H9 (cell line): ENCODE results near the gene ETV6. TPM values are rescaled to one million over a fixed set of nuclear protein-coding genes. Genes with fewer than 3 reads are reported as not detected.

Experiments used
- DNase-seq: peaks from one replicate; pipeline ENCODE4 v3.0.0-alpha.2; 2017
- H2AFZ ChIP-seq: one replicate; pipeline ENCODE4 v1.6.1; 2013; ENCODE audit warnings: mild to moderate bottlenecking, low read length, control low read depth, moderate library complexity
- H2AK5ac ChIP-seq: 2 replicates; pipeline ENCODE4 v1.6.1; 2013; ENCODE audit warnings: low read length, control low read depth, mixed read lengths; ENCODE audit not compliant: insufficient read length
- H2BK120ac ChIP-seq: one replicate; pipeline ENCODE4 v1.6.1; 2013; ENCODE audit warnings: low read depth, mild to moderate bottlenecking, low read length, control low read depth, inconsistent platforms; ENCODE audit not compliant: poor library complexity, severe bottlenecking
- H2BK12ac ChIP-seq: 2 replicates; pipeline ENCODE4 v1.6.1; 2013; ENCODE audit warnings: low read length, control low read depth, mixed read lengths, low read depth; ENCODE audit not compliant: insufficient read length
- H2BK15ac ChIP-seq: 2 replicates; pipeline ENCODE4 v1.6.1; 2013; ENCODE audit warnings: low read depth, low read length, control low read depth
- H2BK20ac ChIP-seq: one replicate; pipeline ENCODE4 v1.6.1; 2013; ENCODE audit warnings: low read depth, mild to moderate bottlenecking, low read length, control low read depth, inconsistent platforms; ENCODE audit not compliant: poor library complexity, severe bottlenecking
- H2BK5ac ChIP-seq: 2 replicates; pipeline ENCODE4 v1.6.1; 2013; ENCODE audit warnings: low read length, control low read depth, mixed read lengths; ENCODE audit not compliant: insufficient read length
- H3K14ac ChIP-seq: 2 replicates; pipeline ENCODE4 v1.6.1; 2013; ENCODE audit warnings: low read length, control low read depth; ENCODE audit not compliant: insufficient read depth
- H3K18ac ChIP-seq: 2 replicates; pipeline ENCODE4 v1.6.1; 2013; ENCODE audit warnings: low read depth, mild to moderate bottlenecking, mixed read lengths, low read length, control low read depth; ENCODE audit not compliant: insufficient read length
- H3K23ac ChIP-seq: 2 replicates; pipeline ENCODE4 v1.6.1; 2013; ENCODE audit warnings: low read length, control low read depth, mixed read lengths, low read depth; ENCODE audit not compliant: insufficient read length
- H3K23me2 ChIP-seq: 2 replicates; pipeline ENCODE4 v1.6.1; 2013; ENCODE audit warnings: low read depth, mild to moderate bottlenecking, mixed read lengths, low read length, control low read depth; ENCODE audit not compliant: insufficient read length, poor library complexity, severe bottlenecking
- H3K27ac ChIP-seq: 2 replicates; pipeline ENCODE4 v1.5.1; 2013; ENCODE audit warnings: low read length, control low read depth, mixed read lengths, low read depth; ENCODE audit not compliant: insufficient read length
- H3K27me3 ChIP-seq: 2 replicates; pipeline ENCODE4 v1.6.1; 2013; ENCODE audit warnings: low read length, control low read depth, inconsistent platforms; ENCODE audit not compliant: insufficient read depth
- H3K4ac ChIP-seq: 2 replicates; pipeline ENCODE4 v1.6.1; 2013; ENCODE audit warnings: low read depth, mild to moderate bottlenecking, control low read depth, inconsistent platforms, low read length, moderate library complexity
- H3K4me1 ChIP-seq: 2 replicates; pipeline ENCODE4 v1.6.1; 2013; ENCODE audit warnings: low read length, control low read depth, inconsistent platforms; ENCODE audit not compliant: insufficient read depth
- H3K4me2 ChIP-seq: 2 replicates; pipeline ENCODE4 v1.6.1; 2013; ENCODE audit warnings: low read length, control low read depth, mixed read lengths; ENCODE audit not compliant: insufficient read length, insufficient read depth
- H3K56ac ChIP-seq: 2 replicates; pipeline ENCODE4 v1.6.1; 2013; ENCODE audit warnings: low read depth, mild to moderate bottlenecking, mixed read lengths, low read length, control low read depth; ENCODE audit not compliant: insufficient read length
- H3K79me1 ChIP-seq: 2 replicates; pipeline ENCODE4 v1.6.1; 2013; ENCODE audit warnings: low read depth, mild to moderate bottlenecking, moderate library complexity, low read length, control low read depth, inconsistent platforms; ENCODE audit not compliant: insufficient read depth, poor library complexity, severe bottlenecking
- H3K79me2 ChIP-seq: 2 replicates; pipeline ENCODE4 v1.6.1; 2013; ENCODE audit warnings: low read length, control low read depth, inconsistent platforms; ENCODE audit not compliant: insufficient read depth
- H3K9ac ChIP-seq: 2 replicates; pipeline ENCODE4 v1.6.1; 2013; ENCODE audit warnings: low read length, control low read depth, mixed read lengths; ENCODE audit not compliant: insufficient read length; ENCODE audit errors: extremely low read depth
- H3K9me3 ChIP-seq: one replicate; pipeline ENCODE4 v1.6.1; 2013; ENCODE audit warnings: low read depth, low read length, inconsistent platforms; ENCODE audit not compliant: control insufficient read depth
- H3T11ph ChIP-seq: one replicate; pipeline ENCODE4 v1.6.1; 2013; ENCODE audit warnings: mild to moderate bottlenecking, low read length, control low read depth, inconsistent platforms
- H4K20me1 ChIP-seq: one replicate; pipeline ENCODE4 v1.6.1; 2013; ENCODE audit not compliant: control insufficient read depth, insufficient read length, insufficient read depth
- H4K5ac ChIP-seq: 2 replicates; pipeline ENCODE4 v1.6.1; 2013; ENCODE audit warnings: low read depth, mild to moderate bottlenecking, mixed read lengths, low read length, control low read depth; ENCODE audit not compliant: insufficient read length
- H4K8ac ChIP-seq: replicated peaks from 2 replicates; pipeline ENCODE4 v1.6.1; 2013; ENCODE audit warnings: low read length, control low read depth, mixed read lengths, low read depth; ENCODE audit not compliant: insufficient read length
- H4K91ac ChIP-seq: 2 replicates; pipeline ENCODE4 v1.6.1; 2013; ENCODE audit warnings: low read depth, mild to moderate bottlenecking, moderate library complexity, mixed read lengths, low read length, control low read depth; ENCODE audit not compliant: insufficient read length
- H3K27ac Mint-ChIP-seq, 3 experiments: 2 replicates in 2 of 3; 3 replicates in 1 of 3; pipeline ENCODE4 v1.8.0; 2020 to 2021; ENCODE audit warnings: mixed read lengths in 3 of 3, mild to moderate bottlenecking in 1 of 3, moderate library complexity in 1 of 3
- H3K27me3 Mint-ChIP-seq: 2 replicates; pipeline ENCODE4 v1.8.0; 2021; ENCODE audit warnings: low read depth, mild to moderate bottlenecking, moderate library complexity, mixed read lengths
- H3K36me3 Mint-ChIP-seq, 3 experiments: 2 replicates in 2 of 3; 3 replicates in 1 of 3; pipeline ENCODE4 v1.8.0; 2020 to 2021; ENCODE audit warnings: low read depth in 3 of 3, mixed read lengths in 3 of 3; ENCODE audit not compliant: insufficient read depth in 1 of 3
- H3K4me1 Mint-ChIP-seq, 2 experiments: 2 replicates each; pipeline ENCODE4 v1.8.0; 2020; ENCODE audit warnings: mixed read lengths in 2 of 2
- H3K4me3 Mint-ChIP-seq, 2 experiments: 2 replicates in 1 of 2; 3 replicates in 1 of 2; pipeline ENCODE4 v1.8.0; 2020 to 2021; ENCODE audit warnings: mild to moderate bottlenecking in 2 of 2, mixed read lengths in 2 of 2, moderate library complexity in 1 of 2
- H3K9me3 Mint-ChIP-seq, 2 experiments: 2 replicates in 1 of 2; 3 replicates in 1 of 2; pipeline ENCODE4 v1.8.0; 2020; ENCODE audit warnings: mild to moderate bottlenecking in 2 of 2, mixed read lengths in 2 of 2, moderate library complexity in 1 of 2
- CTCF ChIP-seq: fragments of 200-600 bp; sonication (generic); conservative IDR thresholded peaks from 3 replicates; pipeline ENCODE4 v1.8.0; 2021; ENCODE audit warnings: antibody characterized with exemption, mild to moderate bottlenecking
- WGBS: extraction: QIAGEN DNeasy Blood & Tissue Kit; methylation state at CpG from one replicate; pipeline ENCODE4 v1.1.7; 2013; ENCODE audit warnings: missing lambda C conversion rate, low lambda C conversion rate, mixed read lengths; ENCODE audit not compliant: insufficient read length; ENCODE audit errors: extremely low coverage; 5-methylcytosine and 5-hydroxymethylcytosine counted together
- total RNA-seq: library from RNA; stranded (reverse); gene quantifications from 2 replicates; pipeline ENCODE4 v1.2.1, GENCODE V29; 2021

ETV6 gene
- total RNA-seq, 1 experiment from 2014 or later: 28.7 TPM

DNA sequence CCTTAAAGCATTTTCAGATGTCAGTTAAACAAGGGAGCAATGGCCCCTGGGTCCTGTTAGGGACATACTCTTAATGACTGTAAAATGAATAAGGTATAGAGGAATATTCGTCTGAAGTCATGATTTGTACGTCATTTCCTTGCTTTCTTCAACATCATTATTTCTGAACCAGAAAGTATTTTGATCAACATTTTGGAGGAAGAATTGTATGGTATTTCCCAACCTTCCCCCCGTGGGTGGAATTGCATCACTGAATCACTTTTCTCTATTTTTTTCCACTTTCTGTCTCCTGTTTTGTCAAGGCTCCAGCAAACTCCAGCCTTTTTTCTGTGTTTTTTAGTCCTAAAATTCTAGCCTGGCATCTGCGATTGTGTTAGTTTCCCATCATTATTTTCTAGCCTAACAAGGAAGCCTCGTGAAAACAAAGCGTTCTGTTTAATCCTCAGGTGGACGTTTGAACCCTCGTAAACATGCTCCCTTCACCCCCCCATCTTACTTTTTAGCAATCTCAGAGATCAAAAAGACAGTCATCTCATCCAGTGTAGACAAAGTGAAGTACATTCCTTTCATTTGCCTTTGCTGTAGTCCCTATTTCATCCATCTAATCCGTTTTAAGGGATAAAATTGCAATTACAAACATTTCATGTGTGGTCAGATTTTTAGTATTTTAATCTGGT lies 62.3 kb downstream of the ETV6 start:
- Mint-ChIP-seq H3K27ac (no peak overlapping the region), H3K9me3 (no peaks in the 10 kb centered on the region), H3K4me1 (peaks cover 3 to 5% of the 10 kb centered on the region in 2 experiments), H3K4me3 (no peak overlapping the region), H3K36me3 (peaks cover 0 to 7% (median 0%) of the 10 kb centered on the region in 3 experiments; a peak in 3 of 7 replicates), H3K27me3 (no peaks in the 10 kb centered on the region)
- H2BK15ac ChIP-seq: no peak overlapping the region
- H2BK120ac ChIP-seq: no peak overlapping the region
- no peak for DNase-seq
- H3K9me3 ChIP-seq: no peaks in the 10 kb centered on the region
- H3K79me2 ChIP-seq: no peaks in the 10 kb centered on the region; the same call in 1 of the 2 replicates
- no peak for TF ChIP-seq CTCF
- H2BK20ac ChIP-seq: no peak overlapping the region
- no peak overlapping the region for H3K27ac ChIP-seq
- H2AK5ac ChIP-seq: no peak overlapping the region
- H3K79me1 ChIP-seq: no peaks in the 10 kb centered on the region
- no peaks in the 10 kb centered on the region; the same call in 1 of the 2 replicates for H3K4me1 ChIP-seq
- no peak overlapping the region for H3K4ac ChIP-seq
- H3T11ph ChIP-seq: no peak overlapping the region
- no peak overlapping the region for H3K9ac ChIP-seq
- no peak overlapping the region for H3K18ac ChIP-seq
- no peak overlapping the region for H2BK12ac ChIP-seq
- no peak overlapping the region for H3K56ac ChIP-seq
- no peak overlapping the region for H3K4me2 ChIP-seq
- no peak overlapping the region for H4K91ac ChIP-seq
- no peak overlapping the region for H4K5ac ChIP-seq
- H2BK5ac ChIP-seq: no peak overlapping the region
- H3K23me2 ChIP-seq: no peaks in the 10 kb centered on the region
- H2AFZ ChIP-seq: no peak overlapping the region
- H4K20me1 ChIP-seq: no peaks in the 10 kb centered on the region
- no peak overlapping the region for H3K23ac ChIP-seq
- H4K8ac ChIP-seq: no peak overlapping the region
- H3K27me3 ChIP-seq: no peaks in the 10 kb centered on the region
- H3K14ac ChIP-seq: no peak overlapping the region
- WGBS: no CpG with 5 or more reads among the region's 9 CpGs
